HepG2 (cell line): ENCODE data around the gene UBTD2. TPM values are rescaled to one million over a fixed set of nuclear protein-coding genes. Genes with fewer than 3 reads are reported as not detected.
A peak's percentile ranks its signal among the peaks of the same experiment; 100 is the strongest.

ENCODE experiments used
- ATAC-seq: fragments of 200-7000 bp; cut with Tn5 transposase; 3 replicates; pipeline ENCODE4 v1.9.1; 2020; ENCODE audit warnings: mild to moderate bottlenecking, moderate library complexity
- BruUV-seq: library from RNA; stranded (reverse); fragments of 400-500 nt; replicated peaks from 2 replicates; lab custom pipeline; 2021; lab: Mats Ljungman, UMichigan
- CTCF ChIA-PET: fragments of 300-600 bp; formaldehyde crosslinking; extraction: SDS; loops from one replicate; lab custom pipeline; 2021; ENCODE audit warnings: low total read pairs, inconsistent platforms, low intra/inter-chr PET ratio; lab: Yijun Ruan, JAX
- POLR2A ChIA-PET: fragments of 350-600 bp; sonication (Branson Sonifier 250); formaldehyde crosslinking; loops from one replicate; lab custom pipeline; 2020; ENCODE audit warnings: antibody characterized with exemption, inconsistent platforms; lab: Yijun Ruan, JAX
- DNase-seq: peaks from one replicate; pipeline ENCODE4 v3.0.0-alpha.2; 2015; ENCODE audit warnings: low spot score
- FAIRE-seq: peaks from 3 replicates; lab custom pipeline; 2011; peaks lifted over from hg19 to GRCh38; lab: Jason Lieb, UNC
- H2AFZ ChIP-seq: one replicate; pipeline ENCODE4 v1.6.1; 2011; ENCODE audit warnings: low read length, inconsistent platforms
- H3K27ac ChIP-seq: fragments of 300-600 bp; 3 replicates; pipeline ENCODE4 v1.8.0; 2011; ENCODE audit warnings: mixed run types, mild to moderate bottlenecking, mixed read lengths, low read length, inconsistent platforms; ENCODE audit not compliant: insufficient read depth; ENCODE audit errors: extremely low read length
- H3K27me3 ChIP-seq, 2 experiments: fragments of 200-600 bp in 1 of 2; 2 replicates in 1 of 2; 3 replicates in 1 of 2; pipeline versions ENCODE4 v1.6.0 to v1.8.0; 2011; ENCODE audit warnings: low read length in 2 of 2, mild to moderate bottlenecking in 2 of 2, moderate library complexity in 2 of 2, inconsistent platforms in 1 of 2; ENCODE audit not compliant: insufficient read depth in 2 of 2, control insufficient read depth in 1 of 2
- H3K36me3 ChIP-seq, 2 experiments: fragments of 200-600 bp in 1 of 2; replicated peaks in 1 of 2; 2 replicates in 1 of 2; 3 replicates in 1 of 2; pipeline versions ENCODE4 v1.5.1 to v1.8.0; 2011; ENCODE audit warnings: low read length in 2 of 2, inconsistent platforms in 1 of 2; ENCODE audit not compliant: insufficient read depth in 2 of 2, control insufficient read depth in 1 of 2
- H3K4me1 ChIP-seq: 2 replicates; pipeline ENCODE4 v1.5.1; 2012; ENCODE audit warnings: low read length, inconsistent platforms; ENCODE audit not compliant: insufficient read depth
- H3K4me2 ChIP-seq: 2 replicates; pipeline ENCODE4 v1.6.0; 2011; ENCODE audit warnings: low read depth, low read length, inconsistent platforms
- H3K4me3 ChIP-seq, 3 experiments: fragments of 200-600 bp in 1 of 3; sonication (generic), shearing (Covaris generic) in 1 of 3; replicated peaks in 1 of 3; 2 replicates each; pipeline ENCODE4 v1.5.1; 2011 to 2016; ENCODE audit warnings: low read length in 3 of 3, inconsistent platforms in 2 of 3, low read depth in 2 of 3, mild to moderate bottlenecking in 2 of 3, control low read depth in 1 of 3, mixed read lengths in 1 of 3; ENCODE audit not compliant: insufficient read depth in 1 of 3
- H3K79me2 ChIP-seq: one replicate; pipeline ENCODE4 v1.6.1; 2011; ENCODE audit warnings: low read length, inconsistent platforms; ENCODE audit not compliant: insufficient read depth
- H3K9ac ChIP-seq: 2 replicates; pipeline ENCODE4 v1.6.0; 2011; ENCODE audit warnings: mild to moderate bottlenecking, low read depth, low read length, inconsistent platforms; ENCODE audit not compliant: insufficient read depth
- H3K9me3 ChIP-seq: 2 replicates; pipeline ENCODE4 v1.5.1; 2012; ENCODE audit warnings: mild to moderate bottlenecking, low read length
- H4K20me1 ChIP-seq: 2 replicates; pipeline ENCODE4 v1.6.0; 2011; ENCODE audit warnings: inconsistent platforms, mild to moderate bottlenecking, low read length, moderate library complexity; ENCODE audit not compliant: insufficient read depth
- BRCA1 ChIP-seq: sonication (generic); formaldehyde crosslinking; IDR thresholded peaks from 2 replicates; pipeline ENCODE4 v1.4.0; 2020; ENCODE audit warnings: missing genetic modification reagents
- EEA1 ChIP-seq: sonication (generic); formaldehyde crosslinking; IDR thresholded peaks from 2 replicates; pipeline ENCODE4 v1.5.1; 2020; ENCODE audit warnings: mild to moderate bottlenecking, missing genetic modification reagents, borderline replicate concordance
- GTF2F1 ChIP-seq: fragments of 150-350 bp; IDR thresholded peaks from 2 replicates; pipeline ENCODE4 v1.6.1; 2014; ENCODE audit warnings: low read length
- HBP1 ChIP-seq: IDR thresholded peaks from 2 replicates; pipeline ENCODE4 v1.6.1; 2016; ENCODE audit warnings: low read depth, control low read depth
- SAP130 ChIP-seq: IDR thresholded peaks from 2 replicates; pipeline ENCODE4 v1.6.1; 2016; ENCODE audit warnings: low read depth
- SMAD3 ChIP-seq: sonication (generic); formaldehyde crosslinking; IDR thresholded peaks from 2 replicates; pipeline ENCODE4 v1.4.0; 2020; ENCODE audit warnings: missing genetic modification reagents
- TP53 ChIP-seq: sonication (generic); formaldehyde crosslinking; conservative IDR thresholded peaks from 2 replicates; pipeline ENCODE4 v1.4.0; 2020; ENCODE audit warnings: missing genetic modification reagents
- XRCC5 ChIP-seq: fragments of 200-400 bp; formaldehyde crosslinking; optimal IDR thresholded peaks from 2 replicates; pipeline ENCODE3; 2017; ENCODE audit warnings: mild to moderate bottlenecking, low read length
- ZBTB38 ChIP-seq: sonication (generic); formaldehyde crosslinking; IDR thresholded peaks from 2 replicates; pipeline ENCODE4 v1.5.1; 2020; ENCODE audit warnings: mild to moderate bottlenecking, missing genetic modification reagents
- ZFP36L2 ChIP-seq: sonication (generic); formaldehyde crosslinking; IDR thresholded peaks from 2 replicates; pipeline ENCODE4 v1.4.0; 2020; ENCODE audit warnings: missing genetic modification reagents
- ZNF350 ChIP-seq: sonication (generic); formaldehyde crosslinking; IDR thresholded peaks from 2 replicates; pipeline ENCODE4 v1.4.0; 2020; ENCODE audit warnings: mild to moderate bottlenecking, low read depth, missing genetic modification reagents, borderline replicate concordance
- ZNF891 ChIP-seq: sonication (generic); formaldehyde crosslinking; IDR thresholded peaks from 2 replicates; pipeline ENCODE4 v1.5.0; 2020; ENCODE audit warnings: mild to moderate bottlenecking, missing genetic modification reagents
- WGBS: methylation state at CpG from one replicate; pipeline ENCODE4 v1.1.6; 2017; ENCODE audit warnings: low lambda C conversion rate; 5-methylcytosine and 5-hydroxymethylcytosine counted together
- in situ Hi-C: cut with HindIII; loops from 2 replicates; pipeline ENCODE4 v1.10.0; 2017; ENCODE audit warnings: low pct_unique_long_range_greater_than_20kb; ENCODE audit not compliant: extremely low pct_ligation_motif_present
- intact Hi-C: fragments of 100-400 bp; cut with micrococcal nuclease; formaldehyde crosslinking; loops from one replicate; pipeline ENCODE4 v1.10.0; 2022; ENCODE audit not compliant: unreplicated experiment
- polyA plus RNA-seq, 8 experiments: library from polyadenylated mRNA; depleted of rRNA in 3 of 8; stranded (reverse) in 7 of 8; unstranded in 1 of 8; fragments of >200 nt; fragmentation: Illumina TruSeq in 4 of 8; extraction: Trizol in 4 of 8; gene quantifications; 2 replicates each; pipeline versions ENCODE4 v1.2.1 to v1.2.3, GENCODE V29; 2011 to 2016; ENCODE audit warnings: low read depth in 4 of 8, missing spikeins in 1 of 8, mixed read lengths in 1 of 8; ENCODE audit not compliant: insufficient read depth in 1 of 8
- total RNA-seq, 5 experiments: library from RNA; depleted of rRNA; stranded (reverse); fragments of >200 nt; fragmentation: Illumina TruSeq; extraction: Trizol; gene quantifications; 2 replicates each; pipeline ENCODE4 v1.2.3, GENCODE V29; 2016; ENCODE audit warnings: low read depth in 1 of 5
- TF ChIP-seq, protein P1 (sequence below): sonication (generic); formaldehyde crosslinking; IDR thresholded peaks from 2 replicates; pipeline ENCODE4 v1.8.0; 2022; ENCODE audit warnings: mild to moderate bottlenecking, missing genetic modification reagents, borderline replicate concordance
- TF ChIP-seq, protein P2 (sequence below): IDR thresholded peaks from 2 replicates; pipeline ENCODE4 v1.6.1; 2016; ENCODE audit warnings: missing genetic modification reagents, missing compliant biosample characterization
- TF ChIP-seq, protein P3 (sequence below): sonication (generic); formaldehyde crosslinking; IDR thresholded peaks from 2 replicates; pipeline ENCODE4 v1.4.0; 2020; ENCODE audit warnings: missing genetic modification reagents, borderline replicate concordance

Gene UBTD2
- total and polyA plus RNA-seq, 2 of the 13 experiments (the other 11 are each of a cell fraction or from before 2014, with no cell fraction given): 15.2 to 24.1 TPM

GRCh38 chr5:172188893-172189692 lies 94.5 kb downstream of the UBTD2 start:
- peak overlapping the region; percentile 91 to 95 (median 93) for H3K4me3 ChIP-seq
- DNase-seq: no peak
- ChIA-PET CTCF (interaction anchor here (1.3 to 3.0 kb wide), 4 partner anchors 27 to 105 kb away, joined by 5 to 40 read pairs (median 6); no protein-coding TSS in a partner anchor), POLR2A (interaction anchor here (0.8 to 5.0 kb wide), 7 partner anchors 15 to 182 kb away, joined by 3 to 48 read pairs (median 6); partner anchors contain the start of gene FBXW11)
- peak overlapping the region; percentile 65 for H3K9ac ChIP-seq
- BruUV-seq: no TSS peak
- ATAC-seq: no peak
- intact Hi-C loops: loop anchor here (1.0 to 2.0 kb wide), 3 partner anchors 24 to 104 kb away; no protein-coding TSS in a partner anchor
- H3K36me3 ChIP-seq: 0 out of 5 replicates have a peak, but pooled peaks cover 0 to 1% of the 10 kb centered on the region in 2 experiments
- FAIRE-seq: no peak
- H3K27me3 ChIP-seq: no peaks in the 10 kb centered on the region
- H3K4me1 ChIP-seq: peaks cover 35% of the 10 kb centered on the region
- H4K20me1 ChIP-seq: no peaks in the 10 kb centered on the region
- H2AFZ ChIP-seq: peak overlapping the region; percentile 81
- in situ Hi-C loops: loop anchor here (5.0 kb wide), 1 partner anchor 77 kb away; no protein-coding TSS in a partner anchor
- H3K4me2 ChIP-seq: peak overlapping the region; percentile 93
- H3K9me3 ChIP-seq: no peaks in the 10 kb centered on the region
- WGBS: 37% methylated on average over 19 of the region's 30 CpGs
- H3K27ac ChIP-seq: no peak overlapping the region
- peaks cover 6% of the 10 kb centered on the region for H3K79me2 ChIP-seq
- no peak for TF ChIP-seq ZNF350 (CRISPR knock-in tag)
- TF ChIP-seq ZFP36L2: no peak
- no peak for TF ChIP-seq SMAD3 (CRISPR knock-in tag)
- no peak for TF ChIP-seq ZNF891 (CRISPR knock-in tag)
- 0 out of 2 replicates have a peak, but pooled peaks have one; percentile 13 for TF ChIP-seq BRCA1 (CRISPR knock-in tag)
- TF ChIP-seq, protein P1, sequence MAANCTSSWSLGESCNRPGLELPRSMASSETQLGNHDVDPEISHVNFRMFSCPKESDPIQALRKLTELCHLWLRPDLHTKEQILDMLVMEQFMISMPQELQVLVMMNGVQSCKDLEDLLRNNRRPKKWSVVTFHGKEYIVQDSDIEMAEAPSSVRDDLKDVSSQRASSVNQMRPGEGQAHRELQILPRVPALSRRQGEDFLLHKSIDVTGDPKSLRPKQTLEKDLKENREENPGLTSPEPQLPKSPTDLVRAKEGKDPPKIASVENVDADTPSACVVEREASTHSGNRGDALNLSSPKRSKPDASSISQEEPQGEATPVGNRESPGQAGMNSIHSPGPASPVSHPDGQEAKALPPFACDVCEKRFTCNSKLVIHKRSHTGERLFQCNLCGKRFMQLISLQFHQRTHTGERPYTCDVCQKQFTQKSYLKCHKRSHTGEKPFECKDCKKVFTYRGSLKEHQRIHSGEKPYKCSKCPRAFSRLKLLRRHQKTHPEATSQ (CRISPR knock-in tag): peak; percentile 17; the same call in 1 of the 2 replicates
- no peak for TF ChIP-seq GTF2F1
- TF ChIP-seq, protein P2, sequence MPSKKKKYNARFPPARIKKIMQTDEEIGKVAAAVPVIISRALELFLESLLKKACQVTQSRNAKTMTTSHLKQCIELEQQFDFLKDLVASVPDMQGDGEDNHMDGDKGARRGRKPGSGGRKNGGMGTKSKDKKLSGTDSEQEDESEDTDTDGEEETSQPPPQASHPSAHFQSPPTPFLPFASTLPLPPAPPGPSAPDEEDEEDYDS (CRISPR knock-in tag): no peak
- TF ChIP-seq EEA1: no peak
- TF ChIP-seq XRCC5: no peak
- TF ChIP-seq SAP130: 0 out of 2 replicates have a peak, but pooled peaks have one; percentile 17
- TF ChIP-seq TP53 (CRISPR knock-in tag): 0 out of 2 replicates have a peak, but pooled peaks have one; percentile 3
- TF ChIP-seq, protein P3, sequence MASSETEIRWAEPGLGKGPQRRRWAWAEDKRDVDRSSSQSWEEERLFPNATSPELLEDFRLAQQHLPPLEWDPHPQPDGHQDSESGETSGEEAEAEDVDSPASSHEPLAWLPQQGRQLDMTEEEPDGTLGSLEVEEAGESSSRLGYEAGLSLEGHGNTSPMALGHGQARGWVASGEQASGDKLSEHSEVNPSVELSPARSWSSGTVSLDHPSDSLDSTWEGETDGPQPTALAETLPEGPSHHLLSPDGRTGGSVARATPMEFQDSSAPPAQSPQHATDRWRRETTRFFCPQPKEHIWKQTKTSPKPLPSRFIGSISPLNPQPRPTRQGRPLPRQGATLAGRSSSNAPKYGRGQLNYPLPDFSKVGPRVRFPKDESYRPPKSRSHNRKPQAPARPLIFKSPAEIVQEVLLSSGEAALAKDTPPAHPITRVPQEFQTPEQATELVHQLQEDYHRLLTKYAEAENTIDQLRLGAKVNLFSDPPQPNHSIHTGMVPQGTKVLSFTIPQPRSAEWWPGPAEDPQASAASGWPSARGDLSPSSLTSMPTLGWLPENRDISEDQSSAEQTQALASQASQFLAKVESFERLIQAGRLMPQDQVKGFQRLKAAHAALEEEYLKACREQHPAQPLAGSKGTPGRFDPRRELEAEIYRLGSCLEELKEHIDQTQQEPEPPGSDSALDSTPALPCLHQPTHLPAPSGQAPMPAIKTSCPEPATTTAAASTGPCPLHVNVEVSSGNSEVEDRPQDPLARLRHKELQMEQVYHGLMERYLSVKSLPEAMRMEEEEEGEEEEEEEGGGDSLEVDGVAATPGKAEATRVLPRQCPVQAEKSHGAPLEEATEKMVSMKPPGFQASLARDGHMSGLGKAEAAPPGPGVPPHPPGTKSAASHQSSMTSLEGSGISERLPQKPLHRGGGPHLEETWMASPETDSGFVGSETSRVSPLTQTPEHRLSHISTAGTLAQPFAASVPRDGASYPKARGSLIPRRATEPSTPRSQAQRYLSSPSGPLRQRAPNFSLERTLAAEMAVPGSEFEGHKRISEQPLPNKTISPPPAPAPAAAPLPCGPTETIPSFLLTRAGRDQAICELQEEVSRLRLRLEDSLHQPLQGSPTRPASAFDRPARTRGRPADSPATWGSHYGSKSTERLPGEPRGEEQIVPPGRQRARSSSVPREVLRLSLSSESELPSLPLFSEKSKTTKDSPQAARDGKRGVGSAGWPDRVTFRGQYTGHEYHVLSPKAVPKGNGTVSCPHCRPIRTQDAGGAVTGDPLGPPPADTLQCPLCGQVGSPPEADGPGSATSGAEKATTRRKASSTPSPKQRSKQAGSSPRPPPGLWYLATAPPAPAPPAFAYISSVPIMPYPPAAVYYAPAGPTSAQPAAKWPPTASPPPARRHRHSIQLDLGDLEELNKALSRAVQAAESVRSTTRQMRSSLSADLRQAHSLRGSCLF (CRISPR knock-in tag): peak; percentile 42; the same call in 1 of the 2 replicates
- peak; percentile 65; the same call in 1 of the 2 replicates for TF ChIP-seq ZBTB38
- 0 out of 2 replicates have a peak, but pooled peaks have one; percentile 1 for TF ChIP-seq HBP1 (CRISPR knock-in tag)
